ENCODE results near the gene NRG4.
A peak's percentile ranks its signal among the peaks of the same experiment; 100 is the strongest.

NRG4 gene

DNA sequence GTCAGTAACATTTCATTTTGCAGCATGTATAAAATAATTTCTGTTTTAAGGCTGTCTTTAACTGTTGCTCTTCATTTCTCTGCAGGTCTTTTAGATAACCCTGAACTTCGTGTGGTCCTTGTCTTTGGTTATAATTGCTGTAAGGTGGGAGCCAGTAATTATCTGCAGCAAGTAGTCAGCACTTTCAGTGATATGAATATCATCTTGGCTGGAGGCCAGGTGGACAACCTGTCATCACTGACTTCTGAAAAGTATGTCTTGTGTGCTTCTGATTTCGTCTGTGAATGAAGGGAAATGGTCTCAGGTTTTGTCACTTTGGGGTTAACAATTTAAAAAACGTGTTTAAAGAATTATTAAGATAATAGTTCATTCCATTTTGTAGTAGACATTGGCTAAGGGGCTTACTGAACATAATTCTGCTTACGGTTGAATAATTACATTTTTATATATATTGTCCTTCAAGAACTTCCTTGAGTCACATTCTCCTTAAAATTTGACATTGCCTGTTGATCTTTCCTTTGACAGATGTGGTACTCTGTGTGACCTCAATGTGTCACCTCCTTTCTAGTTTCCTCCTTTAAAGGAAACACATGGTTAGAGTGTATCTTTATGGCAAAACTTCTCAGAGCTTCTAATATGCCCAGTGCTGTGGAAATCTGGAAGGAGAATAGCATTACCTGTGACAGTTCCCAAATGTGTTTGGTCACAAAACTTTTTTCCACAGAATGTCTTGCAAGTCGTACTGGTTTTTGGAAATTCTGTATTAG, 82.2 kb downstream of the NRG4 start:
- no peak overlapping the region for H3K4me3 ChIP-seq (replicated peaks in 1 of 2; ENCODE audit: low read depth in 2 of 2, low read length in 2 of 2)
- DNase-seq (ENCODE audit: low read depth in 2 of 2), result no peak
- TF ChIP-seq, protein P1, sequence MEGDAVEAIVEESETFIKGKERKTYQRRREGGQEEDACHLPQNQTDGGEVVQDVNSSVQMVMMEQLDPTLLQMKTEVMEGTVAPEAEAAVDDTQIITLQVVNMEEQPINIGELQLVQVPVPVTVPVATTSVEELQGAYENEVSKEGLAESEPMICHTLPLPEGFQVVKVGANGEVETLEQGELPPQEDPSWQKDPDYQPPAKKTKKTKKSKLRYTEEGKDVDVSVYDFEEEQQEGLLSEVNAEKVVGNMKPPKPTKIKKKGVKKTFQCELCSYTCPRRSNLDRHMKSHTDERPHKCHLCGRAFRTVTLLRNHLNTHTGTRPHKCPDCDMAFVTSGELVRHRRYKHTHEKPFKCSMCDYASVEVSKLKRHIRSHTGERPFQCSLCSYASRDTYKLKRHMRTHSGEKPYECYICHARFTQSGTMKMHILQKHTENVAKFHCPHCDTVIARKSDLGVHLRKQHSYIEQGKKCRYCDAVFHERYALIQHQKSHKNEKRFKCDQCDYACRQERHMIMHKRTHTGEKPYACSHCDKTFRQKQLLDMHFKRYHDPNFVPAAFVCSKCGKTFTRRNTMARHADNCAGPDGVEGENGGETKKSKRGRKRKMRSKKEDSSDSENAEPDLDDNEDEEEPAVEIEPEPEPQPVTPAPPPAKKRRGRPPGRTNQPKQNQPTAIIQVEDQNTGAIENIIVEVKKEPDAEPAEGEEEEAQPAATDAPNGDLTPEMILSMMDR (IDR thresholded peaks at IDR 0.05; ENCODE audit: low read depth, low read length), result no peak

- H3K4me3 ChIP-seq (replicated peaks in 1 of 2; ENCODE audit: low read depth in 2 of 2, low read length in 2 of 2), result no peak overlapping the region
- TF ChIP-seq, protein P1 (IDR thresholded peaks at IDR 0.05; ENCODE audit: low read depth, low read length), result peak; percentile 50
- DNase-seq (ENCODE audit: low read depth in 2 of 2), result peak; percentile 40 to 52
Measured at GRCh38 chr15:75928680-75929608, 83.3 kb downstream of the NRG4 start.

DNA sequence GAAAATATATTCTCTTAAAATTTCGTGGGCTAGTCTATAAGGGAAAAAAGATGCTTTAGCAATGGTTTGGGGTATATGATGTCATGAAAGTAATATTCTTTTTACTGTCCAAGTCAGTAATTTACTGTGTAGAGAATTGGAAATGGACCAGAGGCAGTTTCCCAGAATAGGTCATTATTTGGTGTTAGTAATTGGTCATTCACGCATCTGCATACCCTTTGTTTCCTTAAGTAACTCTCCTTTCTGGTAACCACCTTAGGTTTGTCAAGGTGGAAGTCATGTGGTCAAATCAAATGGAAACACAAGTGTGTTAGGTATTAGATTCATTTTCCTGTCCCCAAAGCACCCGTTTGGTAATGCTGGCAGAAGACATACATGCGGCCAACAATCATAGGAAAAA, 84.6 kb downstream of the NRG4 start:
- no peak for DNase-seq (ENCODE audit: low read depth in 2 of 2)
- TF ChIP-seq, protein P1 (IDR thresholded peaks at IDR 0.05; ENCODE audit: low read depth, low read length), result no peak
- H3K4me3 ChIP-seq (replicated peaks in 1 of 2; ENCODE audit: low read depth in 2 of 2, low read length in 2 of 2), result no peak overlapping the region

DNA sequence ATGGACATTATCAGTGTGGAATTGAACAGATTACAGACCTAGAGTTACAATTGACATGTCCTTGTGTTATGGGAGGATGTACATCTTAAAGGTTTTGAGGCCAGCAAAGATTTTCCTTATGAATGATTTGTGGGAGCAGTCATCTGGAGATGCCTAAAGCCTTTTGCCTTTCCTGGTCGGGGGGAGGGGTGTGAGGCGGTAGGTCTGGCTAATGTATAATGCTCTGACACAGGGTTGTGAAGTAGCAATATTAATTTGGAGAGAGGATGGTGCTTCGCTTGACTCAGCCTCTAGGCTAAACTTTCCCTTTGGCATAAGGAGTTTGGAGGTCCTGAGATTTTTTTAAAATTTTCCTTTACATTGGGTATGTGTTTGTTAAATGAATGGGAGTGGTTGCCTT, 85.3 kb downstream of the NRG4 start:
- H3K4me3 ChIP-seq (replicated peaks in 1 of 2; ENCODE audit: low read depth in 2 of 2, low read length in 2 of 2), result no peak overlapping the region
- DNase-seq (ENCODE audit: low read depth in 2 of 2), result no peak
- TF ChIP-seq, protein P1 (IDR thresholded peaks at IDR 0.05; ENCODE audit: low read depth, low read length), result no peak

GRCh38 chr15:75925440-75925839, 86.8 kb downstream of the NRG4 start:
- TF ChIP-seq, protein P1 (IDR thresholded peaks at IDR 0.05; ENCODE audit: low read depth, low read length), result no peak
- no peak for DNase-seq (ENCODE audit: low read depth in 2 of 2)
- no peak overlapping the region for H3K4me3 ChIP-seq (replicated peaks in 1 of 2; ENCODE audit: low read depth in 2 of 2, low read length in 2 of 2)

GRCh38 chr15:75924576-75924975, 87.6 kb downstream of the NRG4 start:
- DNase-seq (ENCODE audit: low read depth in 2 of 2), result no peak
- TF ChIP-seq, protein P1 (IDR thresholded peaks at IDR 0.05; ENCODE audit: low read depth, low read length), result no peak
- H3K4me3 ChIP-seq (replicated peaks in 1 of 2; ENCODE audit: low read depth in 2 of 2, low read length in 2 of 2), result no peak overlapping the region
